Adrenal gland (tissue), 5 donors: ENCODE data around the gene OSBPL7.

Experiments
- POLR2A ChIP-seq, 2 donors: fragments of 450-650 bp; IDR thresholded peaks; one replicate each; pipeline ENCODE4 v1.6.1; 2017; ENCODE audit warnings: antibody characterized with exemption in 2 of 2, mild to moderate bottlenecking in 2 of 2, moderate library complexity in 1 of 2
- TF ChIP-seq, protein P1 (sequence below), 6 experiments: fragments of 450-650 bp in 4 of 6; fragments of 200-600 bp in 2 of 6; sonication (generic) in 1 of 6; IDR thresholded peaks; 1 replicate in 5 of 6; 2 replicates in 1 of 6; pipeline versions ENCODE4 v1.5.1 to v1.8.0; 2016 to 2021; ENCODE audit warnings: antibody characterized with exemption in 6 of 6, mild to moderate bottlenecking in 2 of 6, moderate library complexity in 1 of 6
- donor health status: DM: no; HTN: no; CAD: no.

DNA sequence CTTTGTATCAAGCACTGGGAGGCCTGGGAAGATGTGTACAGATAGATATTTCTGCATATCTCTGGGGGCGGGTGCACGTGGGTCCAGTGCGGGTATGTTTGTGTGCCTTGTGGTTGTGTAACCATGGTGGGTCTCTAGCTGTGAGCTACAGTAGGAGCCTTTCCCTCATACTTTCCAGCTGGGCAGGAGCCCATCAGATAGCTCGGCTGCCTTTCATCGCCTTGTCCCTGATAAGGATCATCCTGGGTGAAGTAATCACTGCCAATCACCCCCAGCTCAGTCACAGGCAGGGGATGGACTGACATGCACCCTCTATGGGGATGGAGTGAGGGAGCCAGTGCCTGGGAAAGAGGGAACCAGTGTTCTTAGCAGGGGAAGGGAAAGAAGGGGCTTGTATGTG is 22.6 kb upstream of the OSBPL7 start:
- TF ChIP-seq, protein P1, sequence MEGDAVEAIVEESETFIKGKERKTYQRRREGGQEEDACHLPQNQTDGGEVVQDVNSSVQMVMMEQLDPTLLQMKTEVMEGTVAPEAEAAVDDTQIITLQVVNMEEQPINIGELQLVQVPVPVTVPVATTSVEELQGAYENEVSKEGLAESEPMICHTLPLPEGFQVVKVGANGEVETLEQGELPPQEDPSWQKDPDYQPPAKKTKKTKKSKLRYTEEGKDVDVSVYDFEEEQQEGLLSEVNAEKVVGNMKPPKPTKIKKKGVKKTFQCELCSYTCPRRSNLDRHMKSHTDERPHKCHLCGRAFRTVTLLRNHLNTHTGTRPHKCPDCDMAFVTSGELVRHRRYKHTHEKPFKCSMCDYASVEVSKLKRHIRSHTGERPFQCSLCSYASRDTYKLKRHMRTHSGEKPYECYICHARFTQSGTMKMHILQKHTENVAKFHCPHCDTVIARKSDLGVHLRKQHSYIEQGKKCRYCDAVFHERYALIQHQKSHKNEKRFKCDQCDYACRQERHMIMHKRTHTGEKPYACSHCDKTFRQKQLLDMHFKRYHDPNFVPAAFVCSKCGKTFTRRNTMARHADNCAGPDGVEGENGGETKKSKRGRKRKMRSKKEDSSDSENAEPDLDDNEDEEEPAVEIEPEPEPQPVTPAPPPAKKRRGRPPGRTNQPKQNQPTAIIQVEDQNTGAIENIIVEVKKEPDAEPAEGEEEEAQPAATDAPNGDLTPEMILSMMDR (IDR thresholded peaks at IDR 0.05) = no peak
- TF ChIP-seq POLR2A (IDR thresholded peaks at IDR 0.05) = no peak
